PC-9 (cell line): ENCODE results near the gene COL23A1. TPM values are rescaled to one million over a fixed set of nuclear protein-coding genes. Genes with fewer than 3 reads are reported as not detected.

ENCODE experiments used
- BruUV-seq: library from RNA; stranded (reverse); fragments of 400-500 nt; replicated peaks from 2 replicates; lab custom pipeline; 2021; lab: Mats Ljungman, UMichigan
- CTCF ChIA-PET: fragments of 300-600 bp; sonication (Branson Sonifier 250); formaldehyde crosslinking; loops from one replicate; lab custom pipeline; 2022; ENCODE audit warnings: antibody characterized with exemption; lab: Charles Lee
- POLR2A ChIA-PET: fragments of 300-600 bp; sonication (Branson Sonifier 250); formaldehyde crosslinking; loops from one replicate; lab custom pipeline; 2022; ENCODE audit warnings: antibody characterized with exemption; ENCODE audit not compliant: unreplicated experiment; lab: Charles Lee
- DNase-seq, 2 experiments: peaks; one replicate each; pipeline versions ENCODE4 v3.0.0 to v3.0.0-alpha.2; 2015 to 2022; ENCODE audit warnings: mixed read lengths in 1 of 2
- H2AFZ ChIP-seq: fragments of 200-600 bp; sonication (generic); 2 replicates; pipeline ENCODE4 v1.8.1; 2017; ENCODE audit warnings: antibody characterized with exemption
- H3F3A ChIP-seq: fragments of 200-600 bp; sonication (generic); 2 replicates; pipeline ENCODE4 v1.8.1; 2017; ENCODE audit warnings: antibody characterized with exemption, mild to moderate bottlenecking, low read depth; ENCODE audit not compliant: insufficient read depth
- H3K27ac ChIP-seq: fragments of 200-600 bp; sonication (generic); 2 replicates; pipeline ENCODE4 v1.6.1; 2016; ENCODE audit warnings: mixed run types
- H3K27me3 ChIP-seq: fragments of 200-600 bp; sonication (generic); 2 replicates; pipeline ENCODE4 v1.6.1; 2016; ENCODE audit warnings: low read depth, mixed run types; ENCODE audit not compliant: insufficient read depth
- H3K36me3 ChIP-seq: fragments of 200-600 bp; sonication (generic); 2 replicates; pipeline ENCODE4 v1.6.1; 2016; ENCODE audit warnings: low read depth, mixed run types
- H3K4me1 ChIP-seq: fragments of 200-600 bp; sonication (generic); replicated peaks from 2 replicates; pipeline ENCODE4 v1.6.1; 2016; ENCODE audit warnings: mixed run types; ENCODE audit not compliant: insufficient read depth
- H3K4me2 ChIP-seq: fragments of 200-600 bp; sonication (generic); 2 replicates; pipeline ENCODE4 v1.6.1; 2017; ENCODE audit warnings: mixed run types
- H3K4me3 ChIP-seq: fragments of 200-600 bp; sonication (generic); 2 replicates; pipeline ENCODE4 v1.6.1; 2016; ENCODE audit warnings: mixed run types
- H3K79me2 ChIP-seq: fragments of 200-600 bp; sonication (generic); 2 replicates; pipeline ENCODE4 v1.6.1; 2017; ENCODE audit warnings: low read depth, mixed run types
- H3K9me2 ChIP-seq: fragments of 200-600 bp; sonication (generic); 2 replicates; pipeline ENCODE4 v1.8.1; 2017; ENCODE audit warnings: mild to moderate bottlenecking; ENCODE audit not compliant: insufficient read depth
- H3K9me3 ChIP-seq: fragments of 200-600 bp; sonication (generic); 2 replicates; pipeline ENCODE4 v1.8.1; 2016; ENCODE audit warnings: low read depth; ENCODE audit not compliant: insufficient read depth
- H4K20me1 ChIP-seq: fragments of 200-600 bp; sonication (generic); 2 replicates; pipeline ENCODE4 v1.8.1; 2017; ENCODE audit not compliant: insufficient read depth
- EZH2 ChIP-seq: fragments of 200-600 bp; sonication (generic); IDR thresholded peaks from 2 replicates; pipeline ENCODE4 v1.8.0; 2017; ENCODE audit warnings: antibody characterized with exemption, low read depth
- intact Hi-C: fragments of 100-400 bp; cut with micrococcal nuclease; formaldehyde crosslinking; loops from one replicate; pipeline ENCODE4 v1.10.0; 2022; ENCODE audit not compliant: unreplicated experiment
- total RNA-seq: library from RNA; stranded (reverse); gene quantifications from 2 replicates; pipeline ENCODE4 v1.2.3, GENCODE V29; 2021
- TF ChIP-seq, protein P1 (sequence below): fragments of 200-600 bp; sonication (generic); conservative IDR thresholded peaks from 2 replicates; pipeline ENCODE4 v1.6.1; 2017; ENCODE audit warnings: mixed run types, antibody characterized with exemption, mild to moderate bottlenecking, moderate library complexity

Gene COL23A1
- total RNA-seq, 1 experiment from 2014 or later = not detected

DNA sequence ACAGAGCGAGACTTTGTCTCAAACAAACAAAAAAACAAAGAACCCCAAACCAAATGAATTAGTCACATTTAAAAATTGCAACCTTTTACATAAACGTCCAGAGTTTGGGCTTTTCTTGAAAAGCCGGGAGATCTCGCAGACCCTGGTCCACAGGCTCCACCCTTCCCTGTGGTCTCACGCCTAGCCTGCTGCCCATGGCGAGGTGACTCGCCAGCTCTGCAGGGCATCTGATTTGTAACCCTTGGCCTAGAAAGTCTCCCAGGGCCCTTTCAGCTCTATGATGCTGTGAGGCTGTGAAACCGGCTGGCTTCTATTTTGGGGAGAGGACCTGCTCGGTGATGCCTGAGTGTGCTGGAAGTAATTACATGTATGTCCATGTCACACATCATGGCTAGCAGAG, 312.8 kb downstream of the COL23A1 start:
- H3K4me1 ChIP-seq = no peaks in the 10 kb centered on the region
- H3K9me2 ChIP-seq = no peaks in the 10 kb centered on the region
- peaks cover 96% of the 10 kb centered on the region for H3K27me3 ChIP-seq
- H3K79me2 ChIP-seq = no peaks in the 10 kb centered on the region
- POLR2A ChIA-PET = interaction anchor here (0.6 kb wide), 1 partner anchor 64 kb away, joined by 4 read pairs; no protein-coding TSS in a partner anchor
- no TSS peak for BruUV-seq
- H3K27ac ChIP-seq = no peak overlapping the region
- TF ChIP-seq EZH2 = no peak
- TF ChIP-seq, protein P1, sequence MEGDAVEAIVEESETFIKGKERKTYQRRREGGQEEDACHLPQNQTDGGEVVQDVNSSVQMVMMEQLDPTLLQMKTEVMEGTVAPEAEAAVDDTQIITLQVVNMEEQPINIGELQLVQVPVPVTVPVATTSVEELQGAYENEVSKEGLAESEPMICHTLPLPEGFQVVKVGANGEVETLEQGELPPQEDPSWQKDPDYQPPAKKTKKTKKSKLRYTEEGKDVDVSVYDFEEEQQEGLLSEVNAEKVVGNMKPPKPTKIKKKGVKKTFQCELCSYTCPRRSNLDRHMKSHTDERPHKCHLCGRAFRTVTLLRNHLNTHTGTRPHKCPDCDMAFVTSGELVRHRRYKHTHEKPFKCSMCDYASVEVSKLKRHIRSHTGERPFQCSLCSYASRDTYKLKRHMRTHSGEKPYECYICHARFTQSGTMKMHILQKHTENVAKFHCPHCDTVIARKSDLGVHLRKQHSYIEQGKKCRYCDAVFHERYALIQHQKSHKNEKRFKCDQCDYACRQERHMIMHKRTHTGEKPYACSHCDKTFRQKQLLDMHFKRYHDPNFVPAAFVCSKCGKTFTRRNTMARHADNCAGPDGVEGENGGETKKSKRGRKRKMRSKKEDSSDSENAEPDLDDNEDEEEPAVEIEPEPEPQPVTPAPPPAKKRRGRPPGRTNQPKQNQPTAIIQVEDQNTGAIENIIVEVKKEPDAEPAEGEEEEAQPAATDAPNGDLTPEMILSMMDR = no peak
- DNase-seq = no peak
- no peaks in the 10 kb centered on the region for H4K20me1 ChIP-seq
- H3K4me2 ChIP-seq = no peak overlapping the region
- H2AFZ ChIP-seq = no peak overlapping the region
- CTCF ChIA-PET = no interaction called here
- H3F3A ChIP-seq = no peaks in the 10 kb centered on the region
- no peak overlapping the region for H3K4me3 ChIP-seq
- no peaks in the 10 kb centered on the region for H3K36me3 ChIP-seq
- no peaks in the 10 kb centered on the region for H3K9me3 ChIP-seq
- intact Hi-C loops = no loop called here

DNA sequence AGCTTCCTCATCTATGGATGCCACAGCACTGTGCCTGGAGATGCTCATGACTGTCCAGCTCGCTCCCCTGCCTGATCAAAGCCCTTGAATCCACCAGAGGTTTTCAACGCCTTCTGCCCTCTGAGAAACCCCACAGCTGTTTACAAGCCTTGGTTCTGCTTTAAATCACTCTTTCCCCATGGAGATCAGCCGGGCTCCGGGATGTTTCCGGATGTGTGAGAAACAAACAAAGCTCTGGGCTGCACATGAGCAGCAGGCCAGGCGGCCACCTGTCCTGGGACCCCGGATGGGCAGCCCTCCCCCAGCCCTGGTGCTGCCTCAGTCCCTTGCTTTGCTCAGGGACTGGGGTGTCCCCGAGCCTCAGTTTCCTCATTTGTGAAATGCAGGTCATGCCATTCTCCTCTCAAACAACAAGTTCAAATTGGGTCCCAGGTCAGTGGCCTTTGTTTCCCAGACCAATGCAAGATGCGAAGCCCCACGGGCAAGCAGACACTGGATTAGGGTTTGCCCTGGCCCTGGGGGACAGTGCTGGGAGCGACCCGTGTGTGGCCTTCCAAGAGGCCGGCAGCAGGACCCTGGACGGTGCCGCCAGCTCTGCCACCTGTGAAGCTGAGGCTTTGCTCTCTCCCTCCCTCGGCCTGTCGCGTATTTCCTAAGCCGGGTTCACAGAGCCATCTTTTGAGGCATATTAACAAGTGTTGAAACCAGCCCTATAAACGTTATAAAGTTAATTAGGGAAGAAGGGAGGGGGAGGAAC, 315.2 kb downstream of the COL23A1 start:
- TF ChIP-seq, protein P1 = no peak
- TF ChIP-seq EZH2 = no peak
- POLR2A ChIA-PET = no interaction called here
- no peak for DNase-seq

DNA sequence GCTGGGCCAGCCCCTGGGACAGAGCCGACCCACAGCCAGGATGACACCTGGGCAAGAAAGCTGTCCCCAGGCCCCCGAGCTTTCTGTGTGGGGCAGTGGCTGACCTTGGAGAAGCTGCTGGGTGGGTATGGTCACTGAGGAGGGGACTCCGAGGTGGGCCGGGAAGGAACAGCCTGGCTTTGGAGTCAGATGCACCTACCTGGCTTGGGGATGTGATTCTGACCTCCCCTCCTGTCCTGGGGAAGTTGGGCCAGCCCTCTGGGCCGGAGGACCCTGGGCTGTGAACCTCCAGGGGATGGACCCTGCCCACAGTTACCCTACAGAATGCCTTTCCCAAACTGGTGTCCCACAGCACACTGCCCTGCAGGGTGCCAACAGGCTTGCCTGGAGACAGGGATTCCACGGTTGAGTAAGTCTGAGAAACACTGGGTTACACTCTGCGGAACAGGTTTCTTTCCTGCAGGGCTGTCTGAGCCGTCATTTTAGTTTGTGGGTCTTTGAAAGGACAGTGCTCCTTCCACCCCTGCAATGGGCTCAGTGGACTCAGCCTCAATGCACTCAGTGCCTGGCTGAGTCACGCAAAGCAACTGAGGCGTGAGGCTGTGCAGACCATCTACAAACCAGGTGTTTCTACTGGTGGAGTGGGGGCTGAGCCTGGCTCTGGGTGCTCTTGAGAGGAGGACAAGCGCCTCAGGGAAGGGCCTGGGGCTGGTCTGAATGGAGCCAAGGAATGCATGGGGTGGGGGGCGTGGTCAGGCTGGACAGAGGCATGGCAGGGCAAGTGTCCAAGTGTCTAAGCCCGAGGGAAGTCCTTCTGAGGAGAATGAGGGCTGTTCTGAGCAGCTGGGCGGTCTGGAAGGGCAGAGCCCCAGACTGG, 316.3 kb downstream of the COL23A1 start:
- no peak overlapping the region for H2AFZ ChIP-seq
- H3K9me3 ChIP-seq = no peaks in the 10 kb centered on the region

More for the DNA sequence above, 315.2 kb downstream of the COL23A1 start:
- Histone ChIP-seq H3K36me3 (no peaks in the 10 kb centered on the region), H2AFZ (no peak overlapping the region), H3F3A (no peaks in the 10 kb centered on the region), H3K4me2 (no peak overlapping the region), H3K4me3 (no peak overlapping the region), H3K9me3 (no peaks in the 10 kb centered on the region), H4K20me1 (no peaks in the 10 kb centered on the region), H3K4me1 (no peaks in the 10 kb centered on the region), H3K79me2 (no peaks in the 10 kb centered on the region), H3K9me2 (no peaks in the 10 kb centered on the region), H3K27ac (no peak overlapping the region), H3K27me3 (peaks cover 98% of the 10 kb centered on the region)
- CTCF ChIA-PET = no interaction called here
- intact Hi-C loops = no loop called here
- no TSS peak for BruUV-seq

More for the DNA sequence above, 316.3 kb downstream of the COL23A1 start:
- no peak overlapping the region for H3K4me2 ChIP-seq
- ChIA-PET POLR2A (interaction anchor here (0.7 kb wide), 1 partner anchor 1350 kb away, joined by 7 read pairs; the partner anchor contains the start of gene HNRNPH1), CTCF (no interaction called here)
- no TSS peak for BruUV-seq
- no peaks in the 10 kb centered on the region for H4K20me1 ChIP-seq
- intact Hi-C loops = no loop called here
- no peaks in the 10 kb centered on the region for H3K9me2 ChIP-seq
- no peaks in the 10 kb centered on the region for H3K4me1 ChIP-seq
- no peaks in the 10 kb centered on the region for H3K79me2 ChIP-seq
- DNase-seq = peak in 1 of 2 experiments; percentile 37
- peaks cover 94% of the 10 kb centered on the region for H3K27me3 ChIP-seq
- H3F3A ChIP-seq = no peaks in the 10 kb centered on the region
- H3K36me3 ChIP-seq = no peaks in the 10 kb centered on the region
- TF ChIP-seq, protein P1 = no peak
- no peak for TF ChIP-seq EZH2
- H3K27ac ChIP-seq = no peak overlapping the region
- H3K4me3 ChIP-seq = no peak overlapping the region
